SK-N-SH (cell line): ENCODE data around the gene GPER1. TPM values are rescaled to one million over a fixed set of nuclear protein-coding genes. Genes with fewer than 3 reads are reported as not detected.
"Not testable (repeated sequence)": the region's sequence is repeated elsewhere in the genome, so short reads cannot be mapped to it uniquely, and the experiment has no call there.

Experiments used
- CTCF ChIA-PET: fragments of 300-600, 350-600 bp; formaldehyde crosslinking; extraction: SDS; loops from one replicate; lab custom pipeline; 2021; lab: Yijun Ruan, JAX
- POLR2A ChIA-PET: fragments of 350-600 bp; sonication (Branson Sonifier 250); formaldehyde crosslinking; extraction: SDS; loops from one replicate; lab custom pipeline; 2020; ENCODE audit warnings: antibody characterized with exemption, inconsistent platforms; lab: Yijun Ruan, JAX
- DNase-seq: peaks from one replicate; pipeline ENCODE4 v3.0.0; 2012
- H2AFZ ChIP-seq: fragments of 200-600 bp; sonication (generic); 2 replicates; pipeline ENCODE4 v1.8.1; 2016; ENCODE audit warnings: antibody characterized with exemption, mild to moderate bottlenecking, low read depth
- H3F3A ChIP-seq: fragments of 200-600 bp; sonication (generic); replicated peaks from 2 replicates; pipeline ENCODE3; 2016; ENCODE audit warnings: antibody characterized with exemption, mild to moderate bottlenecking; ENCODE audit not compliant: insufficient read depth
- H3K27ac ChIP-seq, 2 experiments: fragments of 200-500 bp in 1 of 2; fragments of 200-600 bp in 1 of 2; sonication (Bioruptor generic) in 1 of 2; sonication (generic), shearing (Covaris generic) in 1 of 2; 2 replicates each; pipeline versions ENCODE4 v1.5.1 to v1.6.1; 2014 to 2016; ENCODE audit warnings: low read depth in 2 of 2, inconsistent platforms in 1 of 2, low read length in 1 of 2, mild to moderate bottlenecking in 1 of 2, mixed read lengths in 1 of 2
- H3K27me3 ChIP-seq: fragments of 200-600 bp; sonication (generic), shearing (Covaris generic); 2 replicates; pipeline ENCODE4 v1.6.1; 2016; ENCODE audit warnings: mixed run types; ENCODE audit not compliant: insufficient read depth
- H3K36me3 ChIP-seq, 2 experiments: fragments of 200-500 bp in 1 of 2; fragments of 200-600 bp in 1 of 2; sonication (Bioruptor generic) in 1 of 2; sonication (generic) in 1 of 2; replicated peaks in 1 of 2; 2 replicates each; pipeline versions ENCODE3 to v1.5.1; 2014 to 2016; ENCODE audit warnings: low read length in 1 of 2, mild to moderate bottlenecking in 1 of 2; ENCODE audit not compliant: insufficient read depth in 2 of 2, control insufficient read depth in 1 of 2
- H3K4me1 ChIP-seq, 2 experiments: fragments of 200-500 bp in 1 of 2; fragments of 200-600 bp in 1 of 2; sonication (Bioruptor generic) in 1 of 2; sonication (generic), shearing (Covaris generic) in 1 of 2; 2 replicates each; pipeline versions ENCODE4 v1.5.1 to v1.6.1; 2014 to 2016; ENCODE audit warnings: low read depth in 1 of 2, low read length in 1 of 2, mixed run types in 1 of 2; ENCODE audit not compliant: insufficient read depth in 2 of 2, control insufficient read depth in 1 of 2
- H3K4me2 ChIP-seq: fragments of 200-600 bp; sonication (generic), shearing (Covaris generic); 2 replicates; pipeline ENCODE4 v1.6.1; 2017; ENCODE audit warnings: mixed run types
- H3K4me3 ChIP-seq, 2 experiments: fragments of 200-500 bp in 1 of 2; fragments of 200-600 bp in 1 of 2; sonication (Bioruptor generic) in 1 of 2; sonication (generic), shearing (Covaris generic) in 1 of 2; 2 replicates each; pipeline versions ENCODE4 v1.5.1 to v1.8.1; 2014 to 2016; ENCODE audit warnings: low read depth in 2 of 2, inconsistent platforms in 1 of 2, low read length in 1 of 2, mild to moderate bottlenecking in 1 of 2, mixed read lengths in 1 of 2, moderate library complexity in 1 of 2
- H3K79me2 ChIP-seq: fragments of 200-600 bp; sonication (generic); 2 replicates; pipeline ENCODE4 v1.8.1; 2017; ENCODE audit warnings: mild to moderate bottlenecking; ENCODE audit not compliant: insufficient read depth
- H3K9ac ChIP-seq: fragments of 200-600 bp; sonication (generic); 2 replicates; pipeline ENCODE4 v1.6.1; 2017; ENCODE audit warnings: mixed run types
- H3K9me2 ChIP-seq: fragments of 200-600 bp; sonication (generic); 2 replicates; pipeline ENCODE4 v1.6.1; 2017; ENCODE audit warnings: mixed run types
- H3K9me3 ChIP-seq: fragments of 200-600 bp; sonication (generic); 2 replicates; pipeline ENCODE4 v1.6.1; 2017; ENCODE audit warnings: mixed run types, mild to moderate bottlenecking, moderate library complexity
- H4K20me1 ChIP-seq: fragments of 200-600 bp; sonication (generic); 2 replicates; pipeline ENCODE4 v1.6.1; 2017; ENCODE audit warnings: mild to moderate bottlenecking, mixed run types; ENCODE audit not compliant: insufficient read depth
- EP300 ChIP-seq, 2 experiments: IDR thresholded peaks; 2 replicates each; pipeline versions ENCODE4 v1.4.0 to v1.6.1; 2012; ENCODE audit warnings: borderline replicate concordance in 1 of 2, low read depth in 1 of 2, low read length in 1 of 2
- EZH2phosphoT487 ChIP-seq: fragments of 200-600 bp; sonication (generic); IDR thresholded peaks from 2 replicates; pipeline ENCODE4 v1.6.1; 2017; ENCODE audit warnings: low read depth, mixed run types, mild to moderate bottlenecking, antibody characterized with exemption, moderate library complexity, borderline replicate concordance
- FOSL2 ChIP-seq: IDR thresholded peaks from 2 replicates; pipeline ENCODE4 v1.4.0; 2012; ENCODE audit warnings: low read depth, mild to moderate bottlenecking, moderate library complexity, borderline replicate concordance
- FOXM1 ChIP-seq: IDR thresholded peaks from 2 replicates; pipeline ENCODE4 v1.4.0; 2012; ENCODE audit warnings: low read depth, mild to moderate bottlenecking
- NFIC ChIP-seq: IDR thresholded peaks from 2 replicates; pipeline ENCODE4 v1.4.0; 2012; ENCODE audit warnings: borderline replicate concordance
- POLR2AphosphoS5 ChIP-seq: IDR thresholded peaks from 2 replicates; pipeline ENCODE4 v1.6.1; 2012; ENCODE audit warnings: low read depth, low read length
- RAD21 ChIP-seq: IDR thresholded peaks from 2 replicates; pipeline ENCODE4 v1.6.1; 2012; ENCODE audit warnings: mild to moderate bottlenecking, low read length
- SIN3A ChIP-seq: IDR thresholded peaks from 2 replicates; pipeline ENCODE4 v1.6.1; 2012; ENCODE audit warnings: low read depth, mild to moderate bottlenecking, low read length, moderate library complexity, borderline replicate concordance
- SMC3 ChIP-seq: IDR thresholded peaks from 2 replicates; pipeline ENCODE4 v1.6.1; 2012; ENCODE audit warnings: low read depth, low read length, improper control_type of control experiment
- TAF1 ChIP-seq: IDR thresholded peaks from 2 replicates; pipeline ENCODE4 v1.6.1; 2012; ENCODE audit warnings: low read depth, mild to moderate bottlenecking, low read length, moderate library complexity, borderline replicate concordance
- TCF12 ChIP-seq: IDR thresholded peaks from 2 replicates; pipeline ENCODE4 v1.4.0; 2012
- WGBS: methylation state at CpG from one replicate; pipeline ENCODE4 v1.1.6; 2017; ENCODE audit warnings: low lambda C conversion rate; 5-methylcytosine and 5-hydroxymethylcytosine counted together
- polyA plus RNA-seq, 3 experiments: library from polyadenylated mRNA; depleted of rRNA; stranded (reverse); fragments of >200 nt; gene quantifications; 2 replicates each; pipeline ENCODE4 v1.2.3, GENCODE V29; 2012
- TF ChIP-seq, protein P1 (sequence below): IDR thresholded peaks from 2 replicates; pipeline ENCODE4 v1.4.0; 2012; ENCODE audit warnings: low read depth
- TF ChIP-seq, protein P2 (sequence below): IDR thresholded peaks from 2 replicates; pipeline ENCODE4; 2012

GPER1 gene
- polyA plus RNA-seq (2012; rRNA removed), result 4.0 and 6.4 TPM in 2 replicates
- 2.2 and 4.1 TPM in 2 replicates for polyA plus RNA-seq (2012; cell fraction: cytosol; rRNA removed)
- 4.3 and 5.5 TPM in 2 replicates for polyA plus RNA-seq (2012; cell fraction: nucleus; rRNA removed)

- Histone ChIP-seq H3K4me2 (peak within 1 kb of the TSS; percentile 94), H3K9ac (peak within 1 kb of the TSS; percentile 59; the same call in 1 of the 2 replicates), H3K36me3 (peaks cover 0 to 21% of the 10 kb centered on the region in 2 experiments), H3K4me1 (peaks cover 25 to 30% of the 10 kb centered on the region in 2 experiments), H4K20me1 (no peaks in the 10 kb centered on the region; the same call in none of the 2 replicates), H3K27ac (peak within 1 kb of the TSS; percentile 44 to 58), H3F3A (peaks cover 22% of the 10 kb centered on the region), H3K9me3 (no peaks in the 10 kb centered on the region), H3K27me3 (no peaks in the 10 kb centered on the region), H2AFZ (peak within 1 kb of the TSS; percentile 51), H3K9me2 (no peaks in the 10 kb centered on the region), H3K79me2 (peaks cover 25% of the 10 kb centered on the region; the same call in 1 of the 2 replicates), H3K4me3 (peak within 1 kb of the TSS; percentile 42 to 62)
- 40% methylated on average over 25 of the region's 28 CpGs for WGBS
- ChIA-PET POLR2A (no interaction called here), CTCF (interaction anchor here (0.8 to 8.0 kb wide), 29 partner anchors 8 to 179 kb away, joined by 3 to 114 read pairs (median 5); partner anchors contain the start of gene GPR146)
- TF ChIP-seq, protein P1, sequence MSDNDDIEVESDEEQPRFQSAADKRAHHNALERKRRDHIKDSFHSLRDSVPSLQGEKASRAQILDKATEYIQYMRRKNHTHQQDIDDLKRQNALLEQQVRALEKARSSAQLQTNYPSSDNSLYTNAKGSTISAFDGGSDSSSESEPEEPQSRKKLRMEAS, result peak; percentile 65; the same call in 1 of the 2 replicates
- peak; percentile 79; the same call in 1 of the 2 replicates for TF ChIP-seq NFIC
- 0 out of 2 replicates have a peak, but pooled peaks have one; percentile 38 for TF ChIP-seq TAF1
- peak; percentile 68; the same call in 1 of the 2 replicates for TF ChIP-seq SIN3A
- no peak for TF ChIP-seq FOXM1
- no peak; the same call in 1 of the 2 replicates for TF ChIP-seq FOSL2
- TF ChIP-seq SMC3, result peak; percentile 25; the same call in 1 of the 2 replicates
- TF ChIP-seq, protein P2, sequence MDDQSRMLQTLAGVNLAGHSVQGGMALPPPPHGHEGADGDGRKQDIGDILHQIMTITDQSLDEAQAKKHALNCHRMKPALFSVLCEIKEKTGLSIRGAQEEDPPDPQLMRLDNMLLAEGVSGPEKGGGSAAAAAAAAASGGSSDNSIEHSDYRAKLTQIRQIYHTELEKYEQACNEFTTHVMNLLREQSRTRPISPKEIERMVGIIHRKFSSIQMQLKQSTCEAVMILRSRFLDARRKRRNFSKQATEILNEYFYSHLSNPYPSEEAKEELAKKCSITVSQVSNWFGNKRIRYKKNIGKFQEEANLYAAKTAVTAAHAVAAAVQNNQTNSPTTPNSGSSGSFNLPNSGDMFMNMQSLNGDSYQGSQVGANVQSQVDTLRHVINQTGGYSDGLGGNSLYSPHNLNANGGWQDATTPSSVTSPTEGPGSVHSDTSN, result peak; percentile 7; the same call in 1 of the 2 replicates
- peak; percentile 13; the same call in 1 of the 2 replicates for TF ChIP-seq TCF12
- peak; percentile 73 for TF ChIP-seq POLR2AphosphoS5
- TF ChIP-seq EP300 (IDR thresholded peaks at IDR 0.05; ENCODE audit: borderline replicate concordance in 1 of 2, low read depth in 1 of 2, low read length in 1 of 2), result no peak; a peak in 2 of 4 replicates
- peak; percentile 29; the same call in 1 of the 2 replicates for TF ChIP-seq RAD21
- TF ChIP-seq EZH2phosphoT487, result no peak
- DNase-seq, result peak; percentile 97
Observed at GRCh38 chr7:1087952-1088920, at the start of gene GPER1. Gene GPER1 (plus strand): TSS chr7:1088113. CDS start chr7:1091729, 3,616 bp downstream.

- not testable (repeated sequence) for H3K79me2 ChIP-seq, H3K27me3 ChIP-seq, H3K4me3 ChIP-seq, H3K36me3 ChIP-seq, H3K9me2 ChIP-seq, H3K9me3 ChIP-seq, H3K9ac ChIP-seq, DNase-seq, H2AFZ ChIP-seq
- 100% methylated on average over 1 of the region's 1 CpG for WGBS
- Histone ChIP-seq H4K20me1 (peaks cover 12% of the 10 kb centered on the region; the same call in 1 of the 2 replicates), H3K4me2 (peak overlapping the region; percentile 53; the same call in 1 of the 2 replicates), H3K27ac (peak overlapping the region in 1 of 2 experiments; percentile 71; a peak in 2 of 4 replicates), H3K4me1 (peaks cover 16 to 42% of the 10 kb centered on the region in 2 experiments), H3F3A (peaks cover 21% of the 10 kb centered on the region)
- ChIA-PET CTCF (interaction anchor here (1.0 to 27.8 kb wide), 5 partner anchors 11 to 47 kb away, joined by 3 to 756 read pairs (median 8); no protein-coding TSS in a partner anchor), POLR2A (interaction anchor here (0.6 to 1.5 kb wide), 3 partner anchors 10 to 821 kb away, joined by 3 to 6 read pairs (median 4); no protein-coding TSS in a partner anchor)
Observed at GRCh38 chr7:1040233-1040632, 47.7 kb upstream of the GPER1 start.
